NCI-H2196 treated with DMSO at 0.1 percent for 48 hours (cell line): ENCODE measurements around the gene TLR9.
"Not testable (repeated sequence)": the region's sequence is repeated elsewhere in the genome, so short reads cannot be mapped to it uniquely, and the experiment has no call there.

Experiments used
- DNase-seq: peaks from one replicate; lab custom pipeline; 2025; ENCODE audit not compliant: unreplicated experiment; lab: John Stamatoyannopoulos, UW

The TLR9 gene

GRCh38 chr3:52197499-52197841, 28.0 kb downstream of the TLR9 start:
- no peak for DNase-seq

GRCh38 chr3:52196977-52197376, 28.5 kb downstream of the TLR9 start:
- no peak for DNase-seq

- no peak for DNase-seq
These were observed 29.6 kb downstream of the TLR9 start for GRCh38 chr3:52195823-52196331.

GRCh38 chr3:52195291-52195597, 30.2 kb downstream of the TLR9 start:
- no peak for DNase-seq

- DNase-seq = no peak
These were observed 30.8 kb downstream of the TLR9 start for GRCh38 chr3:52194485-52195290.

GRCh38 chr3:52193065-52193464, 32.4 kb downstream of the TLR9 start:
- DNase-seq = peak; percentile 12

- no peak for DNase-seq
These were observed 33.8 kb downstream of the TLR9 start for GRCh38 chr3:52191663-52192062.

- no peak for DNase-seq
These were observed 35.0 kb downstream of the TLR9 start for GRCh38 chr3:52190294-52191074.

- DNase-seq = no peak
These were observed 36.9 kb downstream of the TLR9 start for GRCh38 chr3:52188556-52188955.

- DNase-seq = no peak
These were observed 38.7 kb downstream of the TLR9 start for GRCh38 chr3:52186729-52187128.

- DNase-seq = no peak
These were observed 39.6 kb downstream of the TLR9 start for GRCh38 chr3:52185837-52186236.

GRCh38 chr3:52185311-52185710, 40.1 kb downstream of the TLR9 start:
- no peak for DNase-seq

- no peak for DNase-seq
These were observed 40.8 kb downstream of the TLR9 start for GRCh38 chr3:52184690-52185089.

- no peak for DNase-seq
These were observed 41.5 kb downstream of the TLR9 start for GRCh38 chr3:52183786-52184445.

- no peak for DNase-seq
These were observed 42.8 kb downstream of the TLR9 start for GRCh38 chr3:52182691-52183090.

GRCh38 chr3:52182196-52182595, 43.2 kb downstream of the TLR9 start:
- DNase-seq = no peak

GRCh38 chr3:52181543-52181942, 43.9 kb downstream of the TLR9 start:
- DNase-seq = no peak

- no peak for DNase-seq
These were observed 46.9 kb downstream of the TLR9 start for GRCh38 chr3:52178537-52178936.

- not testable (repeated sequence) for DNase-seq
These were observed 47.3 kb downstream of the TLR9 start for GRCh38 chr3:52178126-52178525.

GRCh38 chr3:52177701-52178042, 47.8 kb downstream of the TLR9 start:
- DNase-seq = no peak

GRCh38 chr3:52176951-52177700, 48.3 kb downstream of the TLR9 start:
- no peak for DNase-seq
